H1 (cell line): Measurements from ENCODE around the gene DAO. TPM values are rescaled to one million over a fixed set of nuclear protein-coding genes. Genes with fewer than 3 reads are reported as not detected.
A peak's percentile ranks its signal among the peaks of the same experiment; 100 is the strongest.

ENCODE experiments used
- CTCF ChIA-PET: fragments of 300-600 bp; sonication (Branson Sonifier 250); formaldehyde crosslinking; loops from one replicate; lab custom pipeline; 2021; ENCODE audit not compliant: partially characterized antibody; lab: Charles Lee
- POLR2A ChIA-PET: fragments of 300-600 bp; sonication (Branson Sonifier 250); formaldehyde crosslinking; loops from one replicate; lab custom pipeline; 2021; ENCODE audit warnings: inconsistent platforms; ENCODE audit not compliant: partially characterized antibody; lab: Charles Lee
- DNase-seq, 2 experiments: peaks; one replicate each; pipeline versions ENCODE4 v3.0.0 to v3.0.0-alpha.2; 2010 to 2022; ENCODE audit warnings: low spot score in 2 of 2, low read depth in 1 of 2, mixed read lengths in 1 of 2
- FAIRE-seq: peaks from 2 replicates; lab custom pipeline; 2011; peaks lifted over from hg19 to GRCh38; lab: Jason Lieb, UNC
- H2AFZ ChIP-seq: 2 replicates; pipeline ENCODE4 v1.8.1; 2012; ENCODE audit warnings: low read length, inconsistent platforms
- H2AK5ac ChIP-seq: 2 replicates; pipeline ENCODE4 v1.6.1; 2013; ENCODE audit warnings: low read depth, low read length
- H2BK120ac ChIP-seq: replicated peaks from 2 replicates; pipeline ENCODE3; 2013; ENCODE audit warnings: low read depth, low read length, inconsistent platforms
- H2BK12ac ChIP-seq: 2 replicates; pipeline ENCODE4 v1.6.1; 2013; ENCODE audit warnings: low read depth, low read length
- H2BK15ac ChIP-seq: 2 replicates; pipeline ENCODE4 v1.6.1; 2013; ENCODE audit warnings: low read length
- H2BK20ac ChIP-seq: 2 replicates; pipeline ENCODE4 v1.6.1; 2013; ENCODE audit warnings: low read length
- H2BK5ac ChIP-seq: 2 replicates; pipeline ENCODE4 v1.6.1; 2013; ENCODE audit warnings: low read depth, low read length
- H3K14ac ChIP-seq: 2 replicates; pipeline ENCODE4 v1.6.1; 2013; ENCODE audit warnings: inconsistent platforms; ENCODE audit not compliant: insufficient read length
- H3K18ac ChIP-seq: 2 replicates; pipeline ENCODE4 v1.6.1; 2013; ENCODE audit warnings: low read length; ENCODE audit errors: extremely low read depth
- H3K23ac ChIP-seq: 2 replicates; pipeline ENCODE4 v1.6.1; 2013; ENCODE audit warnings: inconsistent platforms; ENCODE audit not compliant: insufficient read length
- H3K23me2 ChIP-seq: 2 replicates; pipeline ENCODE4 v1.6.1; 2013; ENCODE audit warnings: low read depth, low read length
- H3K27ac ChIP-seq: 2 replicates; pipeline ENCODE4 v1.6.1; 2011; ENCODE audit warnings: low read depth, low read length, inconsistent platforms
- H3K27me3 ChIP-seq, 4 experiments: replicated peaks in 1 of 4; 1 replicate in 1 of 4; 2 replicates in 3 of 4; pipeline versions ENCODE4 v1.6.1 to v1.8.1; 2011 to 2013; ENCODE audit warnings: low read length in 3 of 4, mild to moderate bottlenecking in 3 of 4, inconsistent platforms in 2 of 4, mixed read lengths in 2 of 4, moderate library complexity in 1 of 4; ENCODE audit not compliant: control insufficient read depth in 3 of 4, insufficient read depth in 3 of 4; ENCODE audit errors: extremely low read depth in 1 of 4
- H3K36me3 ChIP-seq, 4 experiments: 2 replicates each; pipeline versions ENCODE4 v1.6.1 to v1.8.1; 2011 to 2013; ENCODE audit warnings: mild to moderate bottlenecking in 4 of 4, low read length in 3 of 4, moderate library complexity in 2 of 4, control low read depth in 1 of 4, inconsistent platforms in 1 of 4; ENCODE audit not compliant: insufficient read depth in 4 of 4, control insufficient read depth in 2 of 4
- H3K4ac ChIP-seq: replicated peaks from 2 replicates; pipeline ENCODE3; 2013; ENCODE audit warnings: low read length, low read depth, mixed read lengths, inconsistent platforms; ENCODE audit not compliant: insufficient read length
- H3K4me1 ChIP-seq, 4 experiments: replicated peaks in 1 of 4; 1 replicate in 1 of 4; 2 replicates in 3 of 4; pipeline versions ENCODE4 v1.6.1 to v1.8.1; 2011 to 2013; ENCODE audit warnings: low read length in 3 of 4, inconsistent platforms in 2 of 4, mixed read lengths in 1 of 4; ENCODE audit not compliant: insufficient read depth in 4 of 4, control insufficient read depth in 3 of 4
- H3K4me2 ChIP-seq, 2 experiments: 2 replicates each; pipeline versions ENCODE4 v1.6.1 to v1.8.1; 2011 to 2013; ENCODE audit warnings: low read depth in 2 of 2, low read length in 2 of 2, control low read depth in 1 of 2, inconsistent platforms in 1 of 2, mild to moderate bottlenecking in 1 of 2; ENCODE audit not compliant: insufficient read depth in 1 of 2
- H3K4me3 ChIP-seq, 4 experiments: fragments of 200-600, 300-600 bp in 1 of 4; sonication (generic), shearing (Covaris generic), sonication (Bioruptor Twin) in 1 of 4; 2 replicates each; pipeline versions ENCODE4 v1.5.1 to v1.8.1; 2011 to 2016; ENCODE audit warnings: low read length in 4 of 4, low read depth in 3 of 4, control low read depth in 2 of 4, inconsistent platforms in 2 of 4, mild to moderate bottlenecking in 2 of 4, mixed read lengths in 1 of 4, moderate library complexity in 1 of 4; ENCODE audit not compliant: insufficient read depth in 2 of 4; ENCODE audit errors: extremely low read depth in 1 of 4
- H3K56ac ChIP-seq: replicated peaks from 2 replicates; pipeline ENCODE3; 2013; ENCODE audit warnings: low read depth, mild to moderate bottlenecking, mixed read lengths, low read length, inconsistent platforms; ENCODE audit not compliant: insufficient read length
- H3K79me1 ChIP-seq: 2 replicates; pipeline ENCODE4 v1.6.1; 2013; ENCODE audit warnings: low read depth, low read length, control low read depth
- H3K79me2 ChIP-seq, 2 experiments: 2 replicates each; pipeline versions ENCODE4 v1.6.1 to v1.8.1; 2012 to 2013; ENCODE audit warnings: low read length in 2 of 2, mild to moderate bottlenecking in 2 of 2, inconsistent platforms in 1 of 2; ENCODE audit not compliant: insufficient read depth in 2 of 2, control insufficient read depth in 1 of 2
- H3K9ac ChIP-seq, 4 experiments: replicated peaks in 1 of 4; 1 replicate in 1 of 4; 2 replicates in 3 of 4; pipeline versions ENCODE4 v1.6.1 to v1.8.1; 2011 to 2013; ENCODE audit warnings: low read depth in 3 of 4, low read length in 3 of 4, control low read depth in 2 of 4, mild to moderate bottlenecking in 2 of 4, moderate library complexity in 2 of 4, inconsistent platforms in 1 of 4; ENCODE audit errors: extremely low read depth in 1 of 4
- H3K9me3 ChIP-seq, 2 experiments: 2 replicates each; pipeline versions ENCODE4 v1.6.1 to v1.8.1; 2012 to 2013; ENCODE audit warnings: mild to moderate bottlenecking in 2 of 2, moderate library complexity in 2 of 2, control low read depth in 1 of 2, inconsistent platforms in 1 of 2, low read depth in 1 of 2, low read length in 1 of 2, mixed read lengths in 1 of 2; ENCODE audit not compliant: insufficient read depth in 2 of 2
- H4K20me1 ChIP-seq, 2 experiments: replicated peaks in 1 of 2; 2 replicates each; pipeline versions ENCODE3 to v1.8.1; 2011 to 2013; ENCODE audit warnings: inconsistent platforms in 2 of 2, low read length in 2 of 2, mild to moderate bottlenecking in 1 of 2; ENCODE audit not compliant: insufficient read depth in 2 of 2, control insufficient read depth in 1 of 2
- H4K5ac ChIP-seq: 2 replicates; pipeline ENCODE4 v1.6.1; 2013; ENCODE audit warnings: low read length, low read depth, mixed read lengths, inconsistent platforms; ENCODE audit not compliant: insufficient read length
- H4K8ac ChIP-seq: 2 replicates; pipeline ENCODE4 v1.8.0; 2013; ENCODE audit warnings: mild to moderate bottlenecking, moderate library complexity, low read length, inconsistent platforms; ENCODE audit not compliant: insufficient read depth; ENCODE audit errors: extremely low read depth
- H4K91ac ChIP-seq: replicated peaks from 2 replicates; pipeline ENCODE3; 2013; ENCODE audit warnings: low read length, mixed read lengths, inconsistent platforms; ENCODE audit not compliant: insufficient read length
- BCL11A ChIP-seq, 2 experiments: IDR thresholded peaks; one replicate each; pipeline ENCODE4 v1.6.1; 2011; ENCODE audit warnings: low read depth in 2 of 2, low read length in 2 of 2, mild to moderate bottlenecking in 2 of 2
- BRCA1 ChIP-seq: IDR thresholded peaks from 2 replicates; pipeline ENCODE4 v1.6.1; 2012; ENCODE audit warnings: low read depth, low read length, improper control_type of control experiment
- SIRT6 ChIP-seq: IDR thresholded peaks from one replicate; pipeline ENCODE4 v1.7.1; 2012; ENCODE audit warnings: low read length, inconsistent platforms
- WGBS, 2 experiments: shearing (Covaris generic) in 1 of 2; methylation state at CpG; one replicate each; pipeline versions ENCODE4 v1.1.6 to v1.1.7; 2013 to 2015; ENCODE audit warnings: low lambda C conversion rate in 2 of 2, mixed read lengths in 2 of 2, inconsistent platforms in 1 of 2, low coverage in 1 of 2, missing lambda C conversion rate in 1 of 2; ENCODE audit not compliant: insufficient replicate concordance in 2 of 2, insufficient coverage in 1 of 2, insufficient read length in 1 of 2; ENCODE audit errors: extremely low coverage in 1 of 2, missing lambda C conversion rate in 1 of 2; 5-methylcytosine and 5-hydroxymethylcytosine counted together
- polyA plus RNA-seq, 7 experiments: library from polyadenylated mRNA; depleted of rRNA in 3 of 7; stranded (reverse) in 5 of 7; unstranded in 2 of 7; fragments of >200 nt in 5 of 7; fragments of 200-250 nt in 2 of 7; gene quantifications; 1 replicate in 5 of 7; 2 replicates in 1 of 7; 4 replicates in 1 of 7; pipeline versions ENCODE4 v1.2.1 to v1.2.3, GENCODE V29; 2011 to 2013; ENCODE audit warnings: missing spikeins in 2 of 7, mixed read lengths in 2 of 7
- total RNA-seq: library from RNA; stranded (reverse); fragmentation: NEBNext Ultra II Directional; extraction: Animal tissue kit (Norgen Biotek cat#: 25700); gene quantifications from 2 replicates; pipeline ENCODE4 v1.2.1, GENCODE V29; 2021

Gene DAO
- total and polyA plus RNA-seq, 2 of the 8 experiments (the other 6 are each of a cell fraction or from before 2014, with no cell fraction given) = not detected

DNA sequence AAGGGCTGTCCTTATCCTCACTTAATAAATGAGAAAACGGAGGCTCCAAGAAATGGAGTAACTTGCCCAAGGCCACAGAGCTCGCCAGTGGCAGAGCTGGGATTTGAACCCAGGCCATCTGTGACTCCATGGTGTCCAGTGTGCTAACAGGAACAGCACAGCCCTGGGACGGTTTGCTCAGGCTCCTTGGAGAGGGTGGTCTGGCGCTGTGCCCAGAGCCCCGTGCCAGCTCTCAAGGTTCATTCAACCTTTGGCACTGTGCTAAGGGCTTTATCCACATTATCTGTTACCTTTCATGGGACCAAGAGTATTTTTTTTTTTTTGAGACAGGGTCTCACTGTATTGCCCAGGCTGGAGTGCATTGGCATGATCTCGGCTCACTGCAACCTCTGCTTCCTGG is 8.1 kb downstream of the DAO start:
- Histone ChIP-seq H3K27me3 (no peaks in the 10 kb centered on the region), H2BK12ac (no peak overlapping the region), H2BK5ac (no peak overlapping the region), H3K23me2 (no peaks in the 10 kb centered on the region), H2BK20ac (no peak overlapping the region), H4K20me1 (no peaks in the 10 kb centered on the region), H3K4ac (no peak overlapping the region), H2AK5ac (no peak overlapping the region), H3K18ac (no peak overlapping the region), H2AFZ (no peak overlapping the region), H3K14ac (no peak overlapping the region), H3K9me3 (peaks cover 0 to 4% of the 10 kb centered on the region in 2 experiments; a peak in 1 of 4 replicates), H4K5ac (no peak overlapping the region), H3K36me3 (no peaks in the 10 kb centered on the region), H2BK15ac (no peak overlapping the region), H4K91ac (no peak overlapping the region), H2BK120ac (no peak overlapping the region), H3K56ac (no peak overlapping the region), H3K23ac (no peak overlapping the region), H3K4me2 (no peak overlapping the region), H3K27ac (no peak overlapping the region), H3K4me1 (no peaks in the 10 kb centered on the region; a peak in 1 of 7 replicates), H3K9ac (no peak overlapping the region), H3K79me1 (no peaks in the 10 kb centered on the region), H4K8ac (peak overlapping the region; percentile 37; the same call in 1 of the 2 replicates), H3K79me2 (no peaks in the 10 kb centered on the region), H3K4me3 (no peak overlapping the region)
- CTCF ChIA-PET = interaction anchor here (0.6 kb wide), 1 partner anchor 63 kb away, joined by 3 read pairs; no protein-coding TSS in a partner anchor
- POLR2A ChIA-PET = no interaction called here
- FAIRE-seq (no peak), DNase-seq (no peak)
- 88% methylated on average over 6 of the region's 6 CpGs; no CpG with 5 or more reads in 1 of the 2 experiments for WGBS, 2 experiments
- TF ChIP-seq BRCA1 (no peak), SIRT6 (no peak), BCL11A (IDR thresholded peaks at IDR 0.05; ENCODE audit: low read depth in 2 of 2, low read length in 2 of 2) (no peak)
